Mammary epithelial cell (primary cell): ENCODE results near the gene NSL1.
A peak's percentile ranks its signal among the peaks of the same experiment; 100 is the strongest.

Source experiments
- EZH2 ChIP-seq: IDR thresholded peaks from 2 replicates; pipeline ENCODE4 v1.6.1; 2012; ENCODE audit warnings: low read length, inconsistent platforms, borderline replicate concordance
- TF ChIP-seq, protein P1 (sequence below), 2 donors: IDR thresholded peaks in 1 of 2; conservative IDR thresholded peaks in 1 of 2; 2 replicates each; pipeline ENCODE4 v1.5.1; 2011 to 2012; ENCODE audit warnings: inconsistent platforms in 2 of 2, low read length in 2 of 2, mild to moderate bottlenecking in 2 of 2, control low read depth in 1 of 2, low read depth in 1 of 2; ENCODE audit not compliant: insufficient read depth in 1 of 2; ENCODE audit errors: extremely low read depth in 1 of 2

- TF ChIP-seq, protein P1, sequence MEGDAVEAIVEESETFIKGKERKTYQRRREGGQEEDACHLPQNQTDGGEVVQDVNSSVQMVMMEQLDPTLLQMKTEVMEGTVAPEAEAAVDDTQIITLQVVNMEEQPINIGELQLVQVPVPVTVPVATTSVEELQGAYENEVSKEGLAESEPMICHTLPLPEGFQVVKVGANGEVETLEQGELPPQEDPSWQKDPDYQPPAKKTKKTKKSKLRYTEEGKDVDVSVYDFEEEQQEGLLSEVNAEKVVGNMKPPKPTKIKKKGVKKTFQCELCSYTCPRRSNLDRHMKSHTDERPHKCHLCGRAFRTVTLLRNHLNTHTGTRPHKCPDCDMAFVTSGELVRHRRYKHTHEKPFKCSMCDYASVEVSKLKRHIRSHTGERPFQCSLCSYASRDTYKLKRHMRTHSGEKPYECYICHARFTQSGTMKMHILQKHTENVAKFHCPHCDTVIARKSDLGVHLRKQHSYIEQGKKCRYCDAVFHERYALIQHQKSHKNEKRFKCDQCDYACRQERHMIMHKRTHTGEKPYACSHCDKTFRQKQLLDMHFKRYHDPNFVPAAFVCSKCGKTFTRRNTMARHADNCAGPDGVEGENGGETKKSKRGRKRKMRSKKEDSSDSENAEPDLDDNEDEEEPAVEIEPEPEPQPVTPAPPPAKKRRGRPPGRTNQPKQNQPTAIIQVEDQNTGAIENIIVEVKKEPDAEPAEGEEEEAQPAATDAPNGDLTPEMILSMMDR (conservative IDR thresholded peaks at IDR 0.05 in 1 of 2, IDR thresholded peaks at IDR 0.05 in 1 of 2; ENCODE audit: extremely low read depth in 1 of 2, insufficient read depth in 1 of 2, low read depth in 1 of 2, low read length in 2 of 2): no peak
- TF ChIP-seq EZH2: peak; percentile 35
These were observed 93.0 kb downstream of the NSL1 start for GRCh38 chr1:212698467-212699103.
